Measurements from ENCODE around the gene C11orf91. TPM values are rescaled to one million over a fixed set of nuclear protein-coding genes. Genes with fewer than 3 reads are reported as not detected.

The C11orf91 gene
- total RNA-seq, 1 experiment from 2014 or later, result not detected

GRCh38 chr11:33690290-33691065 lies 10.1 kb downstream of the C11orf91 start:
- no peaks in the 10 kb centered on the region for H3K79me2 ChIP-seq (ENCODE audit: low read depth)
- CTCF ChIA-PET, result interaction anchor here (1.3 to 3.3 kb wide), 2 partner anchors 11 to 52 kb away, joined by 3 to 16 read pairs; no protein-coding TSS in a partner anchor
- H3K36me3 ChIP-seq (ENCODE audit: low read depth), result no peaks in the 10 kb centered on the region
- peak; percentile 79 to 100 for DNase-seq
- H3K4me1 ChIP-seq (replicated peaks; ENCODE audit: insufficient read depth), result peaks cover 80% of the 10 kb centered on the region
- peak overlapping the region; percentile 38; the same call in 1 of the 2 replicates for H3K4me3 ChIP-seq
- no peaks in the 10 kb centered on the region for H4K20me1 ChIP-seq (ENCODE audit: insufficient read depth)
- 0 out of 2 replicates have a peak, but pooled peaks cover 4% of the 10 kb centered on the region for H3K9me3 ChIP-seq (ENCODE audit: insufficient read depth, low read depth)
- intact Hi-C loops (cut with micrococcal nuclease; ENCODE audit: unreplicated experiment), result loop anchor here (1.0 to 5.0 kb wide), 3 partner anchors 33 to 433 kb away; partner anchors contain the start of gene HIPK3
- TF ChIP-seq EZH2 (IDR thresholded peaks at IDR 0.05; ENCODE audit: low read depth), result no peak
- no peak for TF ChIP-seq CTCF (conservative IDR thresholded peaks at IDR 0.05)
- peak overlapping the region; percentile 81 for H3K4me2 ChIP-seq
- peak overlapping the region; percentile 99 for H3K27ac ChIP-seq
- POLR2A ChIA-PET (ENCODE audit: unreplicated experiment), result interaction anchor here (0.6 to 0.7 kb wide), 2 partner anchors 33 to 57 kb away, joined by 7 to 11 read pairs; no protein-coding TSS in a partner anchor
- peaks cover 57% of the 10 kb centered on the region for H3F3A ChIP-seq (ENCODE audit: insufficient read depth, low read depth)
- no TSS peak for BruUV-seq (replicated peaks)
- H2AFZ ChIP-seq, result no peak overlapping the region
- H3K27me3 ChIP-seq (ENCODE audit: insufficient read depth, low read depth), result no peaks in the 10 kb centered on the region
- no peaks in the 10 kb centered on the region for H3K9me2 ChIP-seq (ENCODE audit: insufficient read depth)

- Histone ChIP-seq H3K4me3 (peak overlapping the region; percentile 33; the same call in 1 of the 2 replicates), H3K9me2 (ENCODE audit: insufficient read depth) (no peaks in the 10 kb centered on the region), H3K4me1 (replicated peaks; ENCODE audit: insufficient read depth) (peaks cover 72% of the 10 kb centered on the region), H4K20me1 (ENCODE audit: insufficient read depth) (no peaks in the 10 kb centered on the region), H3K36me3 (ENCODE audit: low read depth) (no peaks in the 10 kb centered on the region), H2AFZ (no peak overlapping the region), H3K27me3 (ENCODE audit: insufficient read depth, low read depth) (no peaks in the 10 kb centered on the region), H3K27ac (peak overlapping the region; percentile 99), H3K79me2 (ENCODE audit: low read depth) (no peaks in the 10 kb centered on the region), H3F3A (ENCODE audit: insufficient read depth, low read depth) (peaks cover 57% of the 10 kb centered on the region), H3K9me3 (ENCODE audit: insufficient read depth, low read depth) (0 out of 2 replicates have a peak, but pooled peaks cover 4% of the 10 kb centered on the region), H3K4me2 (peak overlapping the region; percentile 81)
- TF ChIP-seq EZH2 (IDR thresholded peaks at IDR 0.05; ENCODE audit: low read depth) (no peak), CTCF (conservative IDR thresholded peaks at IDR 0.05) (no peak)
- ChIA-PET POLR2A (ENCODE audit: unreplicated experiment) (interaction anchor here (0.8 kb wide), 1 partner anchor 56 kb away, joined by 4 read pairs; no protein-coding TSS in a partner anchor), CTCF (interaction anchor here (1.0 to 3.3 kb wide), 3 partner anchors 12 to 53 kb away, joined by 3 to 16 read pairs (median 5); partner anchors contain the start of gene CD59)
- DNase-seq, result peak in 1 of 2 experiments; percentile 2
- TSS peak; percentile 64 for BruUV-seq (replicated peaks)
- intact Hi-C loops (cut with micrococcal nuclease; ENCODE audit: unreplicated experiment), result loop anchor here (1.0 to 2.0 kb wide), 3 partner anchors 56 to 977 kb away; no protein-coding TSS in a partner anchor
Measured at GRCh38 chr11:33689501-33689900, 11.1 kb downstream of the C11orf91 start.

GRCh38 chr11:33689085-33689484 lies 11.5 kb downstream of the C11orf91 start:
- intact Hi-C loops (cut with micrococcal nuclease; ENCODE audit: unreplicated experiment), result loop anchor here (1.0 to 2.0 kb wide), 3 partner anchors 56 to 976 kb away; no protein-coding TSS in a partner anchor
- Histone ChIP-seq H3F3A (ENCODE audit: insufficient read depth, low read depth) (peaks cover 57% of the 10 kb centered on the region), H3K4me2 (peak overlapping the region; percentile 81), H3K9me3 (ENCODE audit: insufficient read depth, low read depth) (0 out of 2 replicates have a peak, but pooled peaks cover 4% of the 10 kb centered on the region), H4K20me1 (ENCODE audit: insufficient read depth) (no peaks in the 10 kb centered on the region), H3K36me3 (ENCODE audit: low read depth) (no peaks in the 10 kb centered on the region), H3K4me3 (peak overlapping the region; percentile 33; the same call in 1 of the 2 replicates), H2AFZ (no peak overlapping the region), H3K27me3 (ENCODE audit: insufficient read depth, low read depth) (no peaks in the 10 kb centered on the region), H3K27ac (peak overlapping the region; percentile 99), H3K9me2 (ENCODE audit: insufficient read depth) (no peaks in the 10 kb centered on the region), H3K4me1 (replicated peaks; ENCODE audit: insufficient read depth) (peaks cover 68% of the 10 kb centered on the region), H3K79me2 (ENCODE audit: low read depth) (no peaks in the 10 kb centered on the region)
- CTCF ChIA-PET, result interaction anchor here (0.5 to 3.3 kb wide), 4 partner anchors 12 to 53 kb away, joined by 3 to 16 read pairs (median 4); partner anchors contain the start of gene CD59
- POLR2A ChIA-PET (ENCODE audit: unreplicated experiment), result interaction anchor here (0.8 kb wide), 1 partner anchor 56 kb away, joined by 4 read pairs; no protein-coding TSS in a partner anchor
- peak in 1 of 2 experiments; percentile 90 for DNase-seq
- BruUV-seq (replicated peaks), result no TSS peak
- TF ChIP-seq CTCF (conservative IDR thresholded peaks at IDR 0.05), result no peak
- no peak for TF ChIP-seq EZH2 (IDR thresholded peaks at IDR 0.05; ENCODE audit: low read depth)
